Sigmoid colon (tissue), 7 donors: Measurements from ENCODE around the gene OTOP3. TPM values are rescaled to one million over a fixed set of nuclear protein-coding genes. Genes with fewer than 3 reads are reported as not detected.

Source experiments
- DNase-seq: peaks from one replicate; pipeline ENCODE4 v3.0.0-alpha.2; 2019
- H3K27ac ChIP-seq, 4 donors: fragments of 200-600 bp; sonication (generic); one replicate each; pipeline ENCODE4 v1.5.1; 2016 to 2019; ENCODE audit warnings: mild to moderate bottlenecking in 1 of 4
- H3K27me3 ChIP-seq, 3 donors: fragments of 200-600 bp; sonication (generic); one replicate each; pipeline ENCODE4 v1.5.1; 2019; ENCODE audit warnings: mild to moderate bottlenecking in 1 of 3
- H3K36me3 ChIP-seq, 4 donors: fragments of 200-600 bp; sonication (generic); one replicate each; pipeline ENCODE4 v1.5.1; 2016 to 2019
- H3K4me1 ChIP-seq, 4 donors: fragments of 200-600 bp; sonication (generic); one replicate each; pipeline ENCODE4 v1.5.1; 2017 to 2019
- H3K4me3 ChIP-seq, 4 donors: fragments of 200-600 bp; sonication (generic); one replicate each; pipeline ENCODE4 v1.5.1; 2017 to 2019; ENCODE audit warnings: mild to moderate bottlenecking in 2 of 4, moderate library complexity in 1 of 4
- H3K9me3 ChIP-seq, 4 donors: fragments of 200-600 bp in 3 of 4; sonication (generic) in 3 of 4; one replicate each; pipeline versions ENCODE4 v1.5.1 to v1.6.1; 2013 to 2019
- CTCF ChIP-seq, 4 experiments: fragments of 450-650 bp in 3 of 4; fragments of 200-600 bp in 1 of 4; IDR thresholded peaks; one replicate each; pipeline ENCODE4 v1.5.1; 2016 to 2019; ENCODE audit warnings: antibody characterized with exemption in 4 of 4, mild to moderate bottlenecking in 3 of 4, moderate library complexity in 2 of 4
- EP300 ChIP-seq, 4 donors: sonication (generic); formaldehyde crosslinking; IDR thresholded peaks; one replicate each; pipeline ENCODE4 v1.6.1; 2017; ENCODE audit warnings: antibody characterized with exemption in 4 of 4
- POLR2A ChIP-seq, 2 donors: fragments of 450-650 bp; IDR thresholded peaks; one replicate each; pipeline ENCODE4 v1.6.1; 2016; ENCODE audit warnings: antibody characterized with exemption in 2 of 2, mild to moderate bottlenecking in 2 of 2, moderate library complexity in 2 of 2
- POLR2AphosphoS5 ChIP-seq, 4 donors: sonication (generic); formaldehyde crosslinking; IDR thresholded peaks; one replicate each; pipeline ENCODE4 v1.6.1; 2017; ENCODE audit warnings: antibody characterized with exemption in 4 of 4
- WGBS, 2 donors: extraction: QIAGEN DNeasy Blood & Tissue Kit; methylation state at CpG; one replicate each; pipeline ENCODE4 v1.1.7; 2013; 5-methylcytosine and 5-hydroxymethylcytosine counted together
- intact Hi-C: fragments of 100-400 bp; cut with DNase I; formaldehyde crosslinking; loops from one replicate; pipeline ENCODE4 v1.15.1; 2023
- polyA plus RNA-seq, 3 donors: library from polyadenylated mRNA; stranded (reverse); fragments of 200-250 nt; gene quantifications; one replicate each; pipeline ENCODE4 v1.2.3, GENCODE V29; 2013
- total RNA-seq, 4 donors: library from RNA; depleted of rRNA; stranded (reverse); fragments of >200 nt; gene quantifications; one replicate each; pipeline ENCODE4 v1.1.0, GENCODE V29; 2016
- donor health status: healthy with polysubstance abuse.
- donor health status: Bipolar disorder and iron deficiency.
- donor health status: healthy.

The OTOP3 gene
- total and polyA plus RNA-seq, 7 donors: 0.28 to 1.8 (median 0.60) TPM; not detected in 4

- 50 to 53% methylated on average over 33 of the region's 33 CpGs for WGBS, 2 donors
- Histone ChIP-seq H3K27me3 (no peaks in the 10 kb centered on the region), H3K27ac (no peak overlapping the region), H3K36me3 (no peaks in the 10 kb centered on the region), H3K4me1 (peaks cover 0 to 4% (median 2%) of the 10 kb centered on the region in 4 donors), H3K9me3 (no peaks in the 10 kb centered on the region), H3K4me3 (no peak overlapping the region)
- intact Hi-C loops: loop anchor here (1.0 to 5.0 kb wide), 2 partner anchors 35 to 211 kb away; partner anchors contain the start of genes NHERF1 and USH1G
- TF ChIP-seq EP300 (IDR thresholded peaks at IDR 0.05): no peak
- TF ChIP-seq CTCF (IDR thresholded peaks at IDR 0.05): peak; percentile 68 to 97 (median 84)
- peak; percentile 81 for DNase-seq
Observed at GRCh38 chr17:74957935-74958740, 22.4 kb downstream of the OTOP3 start.

- WGBS, 2 donors: 70 to 78% methylated on average over 14 of the region's 14 CpGs
- TF ChIP-seq POLR2A (IDR thresholded peaks at IDR 0.05): no peak
- TF ChIP-seq EP300 (IDR thresholded peaks at IDR 0.05): no peak
- no peak for TF ChIP-seq CTCF (IDR thresholded peaks at IDR 0.05)
- TF ChIP-seq POLR2AphosphoS5 (IDR thresholded peaks at IDR 0.05): no peak
Observed at GRCh38 chr17:74959826-74960515, 24.3 kb downstream of the OTOP3 start.

GRCh38 chr17:74960570-74961342 lies 25.1 kb downstream of the OTOP3 start:
- Histone ChIP-seq H3K4me1 (peaks cover 0 to 4% (median 2%) of the 10 kb centered on the region in 4 donors), H3K9me3 (no peaks in the 10 kb centered on the region), H3K27me3 (no peaks in the 10 kb centered on the region), H3K36me3 (no peaks in the 10 kb centered on the region), H3K27ac (no peak overlapping the region), H3K4me3 (no peak overlapping the region)
- TF ChIP-seq POLR2A (IDR thresholded peaks at IDR 0.05): no peak
- TF ChIP-seq CTCF (IDR thresholded peaks at IDR 0.05): no peak
- TF ChIP-seq EP300 (IDR thresholded peaks at IDR 0.05): no peak
- TF ChIP-seq POLR2AphosphoS5 (IDR thresholded peaks at IDR 0.05): no peak
- DNase-seq: no peak
- intact Hi-C loops: loop anchor here (1.0 to 2.0 kb wide), 2 partner anchors 53 to 240 kb away; no protein-coding TSS in a partner anchor
- WGBS, 2 donors: 40 to 42% methylated on average over 19 of the region's 19 CpGs

More at GRCh38 chr17:74959826-74960515, 24.3 kb downstream of the OTOP3 start:
- Histone ChIP-seq H3K4me1 (peaks cover 0 to 4% (median 2%) of the 10 kb centered on the region in 4 donors), H3K9me3 (no peaks in the 10 kb centered on the region), H3K27ac (no peak overlapping the region), H3K27me3 (no peaks in the 10 kb centered on the region), H3K4me3 (no peak overlapping the region), H3K36me3 (no peaks in the 10 kb centered on the region)
- DNase-seq: no peak
- intact Hi-C loops: loop anchor here (2.0 to 5.0 kb wide), 2 partner anchors 213 to 241 kb away; partner anchors contain the start of gene NHERF1

- intact Hi-C loops: loop anchor here (1.0 to 2.0 kb wide), 2 partner anchors 51 to 239 kb away; no protein-coding TSS in a partner anchor
- peak; percentile 95 for DNase-seq
- Histone ChIP-seq H3K4me1 (peaks cover 0 to 4% (median 2%) of the 10 kb centered on the region in 4 donors), H3K27ac (no peak overlapping the region), H3K9me3 (no peaks in the 10 kb centered on the region), H3K4me3 (no peak overlapping the region), H3K36me3 (no peaks in the 10 kb centered on the region), H3K27me3 (no peaks in the 10 kb centered on the region)
- WGBS, 2 donors: 48 to 49% methylated on average over 23 of the region's 23 CpGs
- peak; percentile 61 to 85 (median 70) for TF ChIP-seq CTCF (IDR thresholded peaks at IDR 0.05)
- TF ChIP-seq EP300 (IDR thresholded peaks at IDR 0.05): no peak
- TF ChIP-seq POLR2A (IDR thresholded peaks at IDR 0.05): no peak
- TF ChIP-seq POLR2AphosphoS5 (IDR thresholded peaks at IDR 0.05): no peak
Observed at GRCh38 chr17:74961657-74962350, 26.1 kb downstream of the OTOP3 start.
